Left ventricle myocardium inferior (tissue), 1 donor: ENCODE data around the gene ANO2. TPM values are rescaled to one million over a fixed set of nuclear protein-coding genes. Genes with fewer than 3 reads are reported as not detected.

Experiments used
- DNase-seq: peaks from one replicate; pipeline ENCODE4 v3.0.0-alpha.2; 2020
- H3K27ac ChIP-seq: fragments of 200-600 bp; replicated peaks from 2 replicates; pipeline ENCODE4 v1.8.0; 2021
- H3K27me3 ChIP-seq: fragments of 200-600 bp; 2 replicates; pipeline ENCODE4 v1.8.0; 2021; ENCODE audit warnings: low read depth
- H3K36me3 ChIP-seq: fragments of 200-600 bp; 2 replicates; pipeline ENCODE4 v1.8.0; 2021
- H3K4me1 ChIP-seq: fragments of 200-600 bp; 2 replicates; pipeline ENCODE4 v1.8.0; 2021
- H3K4me3 ChIP-seq: fragments of 200-600 bp; 2 replicates; pipeline ENCODE4 v1.8.0; 2021; ENCODE audit warnings: mild to moderate bottlenecking, moderate library complexity
- H3K9me3 ChIP-seq: fragments of 200-600 bp; replicated peaks from 2 replicates; pipeline ENCODE4 v1.8.0; 2021
- intact Hi-C: fragments of 100-400 bp; cut with micrococcal nuclease; formaldehyde crosslinking; loops from one replicate; pipeline ENCODE4 v1.11.0; 2022
- total RNA-seq: library from RNA; stranded (reverse); fragmentation: NEBNext Ultra II Directional; extraction: Animal tissue kit (Norgen Biotek cat#: 25700); gene quantifications from one replicate; pipeline ENCODE4 v1.2.1, GENCODE V29; 2021
- TF ChIP-seq, protein P1 (sequence below): fragments of 200-600 bp; IDR thresholded peaks from 2 replicates; pipeline ENCODE4 v1.8.0; 2021; ENCODE audit warnings: antibody characterized with exemption, mild to moderate bottlenecking, borderline replicate concordance
- donor health status: DM: no; HTN: yes; CAD: no; lungs with severe emphysema.

ANO2 gene
- total RNA-seq, 1 donor from 2014 or later, result 13.0 TPM

DNA sequence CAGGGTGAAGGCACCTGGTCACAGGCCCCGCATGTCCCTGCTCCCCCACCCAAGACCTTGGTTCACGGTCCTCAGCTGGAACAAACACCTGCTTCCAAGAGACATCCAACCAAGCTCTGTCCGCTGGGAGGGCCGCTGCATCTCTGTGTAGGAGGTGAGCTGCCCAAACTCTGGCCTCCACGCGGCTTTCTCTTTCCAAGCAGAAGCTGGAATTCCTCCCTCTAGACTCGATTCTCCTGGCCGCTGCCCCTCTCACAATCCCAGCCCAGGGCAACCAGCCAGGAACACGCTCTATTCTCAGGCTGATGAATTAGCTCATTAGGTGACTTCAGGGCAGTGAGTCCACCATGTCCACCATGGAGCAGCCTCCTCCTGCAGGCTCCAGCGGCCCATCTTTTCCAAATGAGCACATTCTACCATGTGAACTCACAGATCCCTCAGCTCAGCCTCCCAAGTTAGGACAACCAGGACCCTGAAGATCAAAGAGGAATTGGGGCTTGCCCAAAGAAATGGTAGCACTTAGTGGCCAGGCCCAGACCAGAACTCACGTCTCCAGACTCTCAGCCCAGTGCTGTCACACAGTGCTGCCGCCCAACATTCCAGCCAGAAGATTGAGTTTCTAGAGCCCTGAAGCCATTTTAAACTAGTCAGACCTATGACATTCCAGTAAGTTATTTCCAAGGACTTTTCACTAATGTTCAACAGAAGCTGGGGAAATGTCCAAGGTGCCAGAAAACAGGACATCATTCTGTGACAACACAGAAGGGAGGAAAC lies 146.6 kb downstream of the ANO2 start:
- H3K4me1 ChIP-seq, result peaks cover 5% of the 10 kb centered on the region
- H3K27me3 ChIP-seq, result peaks cover 14% of the 10 kb centered on the region
- H3K36me3 ChIP-seq, result peaks cover 7% of the 10 kb centered on the region
- intact Hi-C loops, result no loop called here
- no peak overlapping the region for H3K27ac ChIP-seq
- no peak for DNase-seq
- H3K4me3 ChIP-seq, result no peak overlapping the region
- TF ChIP-seq, protein P1, sequence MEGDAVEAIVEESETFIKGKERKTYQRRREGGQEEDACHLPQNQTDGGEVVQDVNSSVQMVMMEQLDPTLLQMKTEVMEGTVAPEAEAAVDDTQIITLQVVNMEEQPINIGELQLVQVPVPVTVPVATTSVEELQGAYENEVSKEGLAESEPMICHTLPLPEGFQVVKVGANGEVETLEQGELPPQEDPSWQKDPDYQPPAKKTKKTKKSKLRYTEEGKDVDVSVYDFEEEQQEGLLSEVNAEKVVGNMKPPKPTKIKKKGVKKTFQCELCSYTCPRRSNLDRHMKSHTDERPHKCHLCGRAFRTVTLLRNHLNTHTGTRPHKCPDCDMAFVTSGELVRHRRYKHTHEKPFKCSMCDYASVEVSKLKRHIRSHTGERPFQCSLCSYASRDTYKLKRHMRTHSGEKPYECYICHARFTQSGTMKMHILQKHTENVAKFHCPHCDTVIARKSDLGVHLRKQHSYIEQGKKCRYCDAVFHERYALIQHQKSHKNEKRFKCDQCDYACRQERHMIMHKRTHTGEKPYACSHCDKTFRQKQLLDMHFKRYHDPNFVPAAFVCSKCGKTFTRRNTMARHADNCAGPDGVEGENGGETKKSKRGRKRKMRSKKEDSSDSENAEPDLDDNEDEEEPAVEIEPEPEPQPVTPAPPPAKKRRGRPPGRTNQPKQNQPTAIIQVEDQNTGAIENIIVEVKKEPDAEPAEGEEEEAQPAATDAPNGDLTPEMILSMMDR, result no peak
- H3K9me3 ChIP-seq, result no peaks in the 10 kb centered on the region

GRCh38 chr12:5797661-5798060 lies 147.4 kb downstream of the ANO2 start:
- H3K9me3 ChIP-seq, result no peaks in the 10 kb centered on the region
- no peak overlapping the region for H3K4me3 ChIP-seq
- H3K27ac ChIP-seq, result no peak overlapping the region
- no peak for DNase-seq
- peaks cover 7% of the 10 kb centered on the region for H3K36me3 ChIP-seq
- peaks cover 5% of the 10 kb centered on the region for H3K4me1 ChIP-seq
- intact Hi-C loops, result no loop called here
- TF ChIP-seq, protein P1, result no peak
- peaks cover 7% of the 10 kb centered on the region for H3K27me3 ChIP-seq

DNA sequence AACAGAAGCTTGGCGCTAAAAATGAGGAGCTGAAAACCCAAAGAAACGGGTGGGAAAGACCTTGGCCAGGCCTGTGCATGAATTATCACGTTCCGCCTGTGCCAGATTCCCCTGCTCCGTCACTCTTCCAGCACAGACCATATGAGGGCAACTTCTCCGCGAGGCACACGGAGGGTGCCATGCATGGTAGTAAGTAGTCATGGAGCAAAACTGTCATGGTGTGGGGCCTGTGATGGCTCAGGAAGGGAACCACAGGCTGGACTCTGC lies 148.2 kb downstream of the ANO2 start:
- H3K4me3 ChIP-seq, result no peak overlapping the region
- no peak overlapping the region for H3K27ac ChIP-seq
- H3K27me3 ChIP-seq, result peaks cover 13% of the 10 kb centered on the region
- TF ChIP-seq, protein P1, result no peak
- intact Hi-C loops, result no loop called here
- peaks cover 5% of the 10 kb centered on the region for H3K4me1 ChIP-seq
- no peaks in the 10 kb centered on the region for H3K9me3 ChIP-seq
- H3K36me3 ChIP-seq, result peaks cover 7% of the 10 kb centered on the region
- no peak for DNase-seq

DNA sequence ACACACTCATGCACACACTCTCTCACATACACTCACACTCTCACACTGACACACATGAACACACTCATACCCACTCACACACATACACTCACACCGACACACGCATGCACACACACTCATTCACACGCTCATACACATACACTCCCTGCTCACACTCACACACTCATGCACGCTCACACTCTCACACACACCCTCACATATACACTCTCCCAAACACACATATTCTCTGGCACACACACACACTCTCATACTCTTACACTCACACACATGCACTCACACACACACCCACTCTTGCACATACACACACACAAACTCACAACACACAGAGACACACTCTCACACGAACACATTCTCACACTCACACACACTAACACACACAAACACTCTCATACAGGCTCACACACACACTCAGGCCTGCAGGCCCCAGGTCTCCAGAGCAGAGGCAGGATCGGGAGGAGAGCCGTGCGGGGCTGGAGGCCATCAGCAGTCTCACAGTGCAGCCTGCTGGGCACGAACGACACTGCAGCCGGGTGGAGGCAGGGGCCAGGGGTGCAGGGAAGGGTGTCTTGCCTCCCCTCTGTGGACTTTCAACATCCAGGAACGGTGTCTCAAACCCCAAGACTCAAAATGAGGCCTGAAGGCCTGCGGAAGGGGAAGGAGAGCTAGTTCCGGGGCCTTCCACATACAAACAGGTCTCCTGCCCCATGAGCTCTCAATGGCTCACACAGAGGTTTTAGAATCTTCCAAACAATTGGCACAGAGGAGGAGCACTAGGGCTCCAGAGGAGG lies 148.7 kb downstream of the ANO2 start:
- Histone ChIP-seq H3K9me3 (no peaks in the 10 kb centered on the region), H3K27me3 (peaks cover 14% of the 10 kb centered on the region), H3K4me3 (no peak overlapping the region), H3K4me1 (peaks cover 5% of the 10 kb centered on the region), H3K36me3 (peaks cover 7% of the 10 kb centered on the region), H3K27ac (no peak overlapping the region)
- TF ChIP-seq, protein P1, result peak; percentile 66
- intact Hi-C loops, result no loop called here
- DNase-seq, result peak; percentile 50

DNA sequence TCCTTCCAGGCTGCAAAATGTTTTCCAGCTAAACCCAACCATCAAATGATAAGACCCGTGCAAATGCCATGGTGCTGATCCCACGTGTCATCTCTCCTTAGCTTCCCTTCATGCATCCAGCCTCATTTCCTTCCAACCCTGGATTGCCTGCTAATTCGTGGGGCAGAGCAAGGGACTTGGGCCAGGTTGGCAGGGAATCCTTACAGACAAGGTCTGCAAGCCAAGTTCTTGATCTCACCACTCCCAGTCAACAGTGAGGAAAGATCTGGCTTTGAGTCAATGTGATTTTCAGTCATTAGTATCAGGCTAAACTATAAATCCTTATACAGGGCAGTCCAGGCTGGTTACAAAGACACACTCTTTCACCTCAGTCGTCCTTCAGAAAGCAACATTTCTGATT lies 150.9 kb downstream of the ANO2 start:
- intact Hi-C loops, result no loop called here
- Histone ChIP-seq H3K9me3 (no peaks in the 10 kb centered on the region), H3K36me3 (peaks cover 3% of the 10 kb centered on the region), H3K4me1 (peaks cover 5% of the 10 kb centered on the region), H3K27me3 (peaks cover 19% of the 10 kb centered on the region), H3K4me3 (no peak overlapping the region), H3K27ac (no peak overlapping the region)
- DNase-seq, result no peak
- TF ChIP-seq, protein P1, result no peak
